SK-N-SH (cell line): ENCODE data around the gene ANKS1B. TPM values are rescaled to one million over a fixed set of nuclear protein-coding genes. Genes with fewer than 3 reads are reported as not detected.

ENCODE experiments used
- CTCF ChIA-PET: fragments of 300-600, 350-600 bp; formaldehyde crosslinking; extraction: SDS; loops from one replicate; lab custom pipeline; 2021; lab: Yijun Ruan, JAX
- POLR2A ChIA-PET: fragments of 350-600 bp; sonication (Branson Sonifier 250); formaldehyde crosslinking; extraction: SDS; loops from one replicate; lab custom pipeline; 2020; ENCODE audit warnings: antibody characterized with exemption, inconsistent platforms; lab: Yijun Ruan, JAX
- DNase-seq: peaks from one replicate; pipeline ENCODE4 v3.0.0; 2012
- H2AFZ ChIP-seq: fragments of 200-600 bp; sonication (generic); 2 replicates; pipeline ENCODE4 v1.8.1; 2016; ENCODE audit warnings: antibody characterized with exemption, mild to moderate bottlenecking, low read depth
- H3F3A ChIP-seq: fragments of 200-600 bp; sonication (generic); replicated peaks from 2 replicates; pipeline ENCODE3; 2016; ENCODE audit warnings: antibody characterized with exemption, mild to moderate bottlenecking; ENCODE audit not compliant: insufficient read depth
- H3K27ac ChIP-seq, 2 experiments: fragments of 200-500 bp in 1 of 2; fragments of 200-600 bp in 1 of 2; sonication (Bioruptor generic) in 1 of 2; sonication (generic), shearing (Covaris generic) in 1 of 2; 2 replicates each; pipeline versions ENCODE4 v1.5.1 to v1.6.1; 2014 to 2016; ENCODE audit warnings: low read depth in 2 of 2, inconsistent platforms in 1 of 2, low read length in 1 of 2, mild to moderate bottlenecking in 1 of 2, mixed read lengths in 1 of 2
- H3K27me3 ChIP-seq: fragments of 200-600 bp; sonication (generic), shearing (Covaris generic); 2 replicates; pipeline ENCODE4 v1.6.1; 2016; ENCODE audit warnings: mixed run types; ENCODE audit not compliant: insufficient read depth
- H3K36me3 ChIP-seq, 2 experiments: fragments of 200-500 bp in 1 of 2; fragments of 200-600 bp in 1 of 2; sonication (Bioruptor generic) in 1 of 2; sonication (generic) in 1 of 2; replicated peaks in 1 of 2; 2 replicates each; pipeline versions ENCODE3 to v1.5.1; 2014 to 2016; ENCODE audit warnings: low read length in 1 of 2, mild to moderate bottlenecking in 1 of 2; ENCODE audit not compliant: insufficient read depth in 2 of 2, control insufficient read depth in 1 of 2
- H3K4me1 ChIP-seq, 2 experiments: fragments of 200-500 bp in 1 of 2; fragments of 200-600 bp in 1 of 2; sonication (Bioruptor generic) in 1 of 2; sonication (generic), shearing (Covaris generic) in 1 of 2; 2 replicates each; pipeline versions ENCODE4 v1.5.1 to v1.6.1; 2014 to 2016; ENCODE audit warnings: low read depth in 1 of 2, low read length in 1 of 2, mixed run types in 1 of 2; ENCODE audit not compliant: insufficient read depth in 2 of 2, control insufficient read depth in 1 of 2
- H3K4me2 ChIP-seq: fragments of 200-600 bp; sonication (generic), shearing (Covaris generic); 2 replicates; pipeline ENCODE4 v1.6.1; 2017; ENCODE audit warnings: mixed run types
- H3K4me3 ChIP-seq, 2 experiments: fragments of 200-500 bp in 1 of 2; fragments of 200-600 bp in 1 of 2; sonication (Bioruptor generic) in 1 of 2; sonication (generic), shearing (Covaris generic) in 1 of 2; 2 replicates each; pipeline versions ENCODE4 v1.5.1 to v1.8.1; 2014 to 2016; ENCODE audit warnings: low read depth in 2 of 2, inconsistent platforms in 1 of 2, low read length in 1 of 2, mild to moderate bottlenecking in 1 of 2, mixed read lengths in 1 of 2, moderate library complexity in 1 of 2
- H3K79me2 ChIP-seq: fragments of 200-600 bp; sonication (generic); 2 replicates; pipeline ENCODE4 v1.8.1; 2017; ENCODE audit warnings: mild to moderate bottlenecking; ENCODE audit not compliant: insufficient read depth
- H3K9ac ChIP-seq: fragments of 200-600 bp; sonication (generic); 2 replicates; pipeline ENCODE4 v1.6.1; 2017; ENCODE audit warnings: mixed run types
- H3K9me2 ChIP-seq: fragments of 200-600 bp; sonication (generic); 2 replicates; pipeline ENCODE4 v1.6.1; 2017; ENCODE audit warnings: mixed run types
- H3K9me3 ChIP-seq: fragments of 200-600 bp; sonication (generic); 2 replicates; pipeline ENCODE4 v1.6.1; 2017; ENCODE audit warnings: mixed run types, mild to moderate bottlenecking, moderate library complexity
- H4K20me1 ChIP-seq: fragments of 200-600 bp; sonication (generic); 2 replicates; pipeline ENCODE4 v1.6.1; 2017; ENCODE audit warnings: mild to moderate bottlenecking, mixed run types; ENCODE audit not compliant: insufficient read depth
- CHD2 ChIP-seq: fragments of 150-350 bp; IDR thresholded peaks from 2 replicates; pipeline ENCODE4 v1.6.1; 2018; ENCODE audit warnings: low read length; ENCODE audit not compliant: partially characterized antibody
- FOXM1 ChIP-seq: IDR thresholded peaks from 2 replicates; pipeline ENCODE4 v1.4.0; 2012; ENCODE audit warnings: low read depth, mild to moderate bottlenecking
- GATA2 ChIP-seq: sonication (generic); formaldehyde crosslinking; IDR thresholded peaks from 2 replicates; pipeline ENCODE4 v1.5.0; 2020; ENCODE audit warnings: mild to moderate bottlenecking, missing genetic modification reagents
- MEF2A ChIP-seq: IDR thresholded peaks from 2 replicates; pipeline ENCODE4 v1.4.0; 2012; ENCODE audit warnings: low read depth, borderline replicate concordance
- NRF1 ChIP-seq: IDR thresholded peaks from 2 replicates; pipeline ENCODE4 v1.6.1; 2012; ENCODE audit warnings: low read depth, mild to moderate bottlenecking, low read length
- POLR2AphosphoS5 ChIP-seq: IDR thresholded peaks from 2 replicates; pipeline ENCODE4 v1.6.1; 2012; ENCODE audit warnings: low read depth, low read length
- RCOR1 ChIP-seq: fragments of 150-350 bp; IDR thresholded peaks from 2 replicates; pipeline ENCODE4 v1.6.1; 2017; ENCODE audit warnings: antibody characterized with exemption, low read length
- TAF1 ChIP-seq: IDR thresholded peaks from 2 replicates; pipeline ENCODE4 v1.6.1; 2012; ENCODE audit warnings: low read depth, mild to moderate bottlenecking, low read length, moderate library complexity, borderline replicate concordance
- TEAD4 ChIP-seq: IDR thresholded peaks from 2 replicates; pipeline ENCODE4 v1.4.0; 2012; ENCODE audit warnings: mild to moderate bottlenecking, borderline replicate concordance; ENCODE audit not compliant: insufficient read depth
- WGBS: methylation state at CpG from one replicate; pipeline ENCODE4 v1.1.6; 2017; ENCODE audit warnings: low lambda C conversion rate; 5-methylcytosine and 5-hydroxymethylcytosine counted together
- polyA plus RNA-seq, 3 experiments: library from polyadenylated mRNA; depleted of rRNA; stranded (reverse); fragments of >200 nt; gene quantifications; 2 replicates each; pipeline ENCODE4 v1.2.3, GENCODE V29; 2012
- TF ChIP-seq, protein P1 (sequence below): IDR thresholded peaks from 2 replicates; pipeline ENCODE4 v1.6.1; 2012; ENCODE audit warnings: mild to moderate bottlenecking, low read depth, low read length, moderate library complexity
- TF ChIP-seq, protein P2 (sequence below): IDR thresholded peaks from 2 replicates; pipeline ENCODE4; 2012
- TF ChIP-seq, protein P3 (sequence below): IDR thresholded peaks from 2 replicates; pipeline ENCODE4 v1.4.0; 2012; ENCODE audit warnings: low read depth
- TF ChIP-seq, protein P4 (sequence below): fragments of 200-600 bp; sonication (generic); IDR thresholded peaks from 2 replicates; pipeline ENCODE4 v1.6.1; 2017; ENCODE audit warnings: antibody characterized with exemption, mild to moderate bottlenecking, moderate library complexity
- TF ChIP-seq, protein P5 (sequence below): IDR thresholded peaks from 2 replicates; pipeline ENCODE4 v1.4.0; 2012; ENCODE audit warnings: low read depth, borderline replicate concordance

ANKS1B gene
- polyA plus RNA-seq, 1 of the 3 experiments (the other 2 are of a cell fraction): 1.8 TPM

DNA sequence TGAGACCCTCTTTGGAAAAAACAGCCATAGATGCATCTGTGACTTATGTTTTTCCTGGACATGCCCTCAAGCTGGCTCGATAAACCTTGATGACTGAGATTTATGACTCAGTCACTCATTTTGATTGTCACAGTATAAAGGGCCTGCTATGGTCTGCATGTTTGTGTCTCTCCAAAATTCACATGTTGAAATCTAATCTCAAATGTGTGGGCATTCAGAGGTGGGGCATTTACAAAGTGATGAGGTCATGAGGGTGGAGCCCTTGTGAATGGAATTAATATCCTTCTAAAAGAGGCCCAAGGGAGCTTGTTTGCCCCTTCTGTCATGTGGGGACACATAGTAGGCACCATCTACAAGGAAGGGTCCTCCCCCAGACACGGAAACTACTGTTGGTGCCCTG, 966.8 kb downstream of the ANKS1B start:
- Histone ChIP-seq H3K9me3 (no peaks in the 10 kb centered on the region), H3K27me3 (no peaks in the 10 kb centered on the region), H2AFZ (no peak overlapping the region), H3K9me2 (no peaks in the 10 kb centered on the region), H3K79me2 (no peaks in the 10 kb centered on the region), H3K27ac (no peak overlapping the region), H3K4me3 (no peak overlapping the region), H3K9ac (no peak overlapping the region), H3K4me2 (no peak overlapping the region), H3F3A (no peaks in the 10 kb centered on the region), H4K20me1 (no peaks in the 10 kb centered on the region), H3K4me1 (no peaks in the 10 kb centered on the region), H3K36me3 (no peaks in the 10 kb centered on the region)
- no peak for TF ChIP-seq GATA2 (CRISPR knock-in tag)
- POLR2A ChIA-PET: no interaction called here
- DNase-seq: no peak
- WGBS: 43% methylated on average over 2 of the region's 2 CpGs
- CTCF ChIA-PET: interaction anchor here (1.6 kb wide), 1 partner anchor 19 kb away, joined by 4 read pairs; no protein-coding TSS in a partner anchor

DNA sequence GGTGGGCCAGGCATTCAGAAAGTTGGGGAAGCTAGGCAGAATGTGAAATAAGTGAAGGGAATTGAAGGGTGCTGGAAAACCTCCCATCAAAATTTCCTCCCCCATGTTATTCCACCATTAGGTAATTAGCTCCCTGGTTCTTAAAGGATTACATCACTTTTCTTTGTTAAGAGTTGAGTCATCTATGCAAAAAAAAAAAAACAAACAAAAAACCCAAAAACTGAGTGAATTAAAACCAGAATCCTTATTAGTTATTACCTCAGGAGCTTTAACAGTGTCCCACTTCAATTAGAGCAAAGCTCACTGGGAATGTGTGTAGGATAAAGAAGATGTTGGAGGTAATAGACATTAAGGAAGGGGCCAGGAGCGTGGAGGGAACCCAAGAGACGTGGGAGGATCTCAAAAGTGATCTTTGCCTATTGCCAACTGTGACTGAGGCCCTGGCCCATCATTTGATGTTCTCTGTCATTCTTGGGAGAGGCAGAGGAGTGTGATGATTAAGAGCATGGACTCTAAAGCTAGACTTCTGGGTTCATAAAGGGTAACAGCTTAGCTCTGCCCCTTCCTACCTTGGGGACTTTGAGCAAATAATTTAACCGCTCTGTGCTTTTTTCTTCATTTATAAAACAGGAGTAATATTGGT, 975.0 kb downstream of the ANKS1B start:
- POLR2A ChIA-PET: no interaction called here
- Histone ChIP-seq H3K27ac (no peak overlapping the region), H3K4me3 (no peak overlapping the region), H3K36me3 (no peaks in the 10 kb centered on the region), H3F3A (no peaks in the 10 kb centered on the region), H3K4me1 (no peaks in the 10 kb centered on the region), H2AFZ (no peak overlapping the region), H3K9me3 (no peaks in the 10 kb centered on the region), H3K9ac (no peak overlapping the region), H3K4me2 (no peak overlapping the region), H3K9me2 (no peaks in the 10 kb centered on the region), H4K20me1 (no peaks in the 10 kb centered on the region), H3K27me3 (no peaks in the 10 kb centered on the region), H3K79me2 (no peaks in the 10 kb centered on the region)
- WGBS: 32% methylated on average over 3 of the region's 3 CpGs
- TF ChIP-seq RCOR1 (no peak), CHD2 (no peak), MEF2A (no peak), TAF1 (no peak), FOXM1 (no peak), TEAD4 (no peak), NRF1 (no peak), POLR2AphosphoS5 (no peak)
- TF ChIP-seq, protein P1, sequence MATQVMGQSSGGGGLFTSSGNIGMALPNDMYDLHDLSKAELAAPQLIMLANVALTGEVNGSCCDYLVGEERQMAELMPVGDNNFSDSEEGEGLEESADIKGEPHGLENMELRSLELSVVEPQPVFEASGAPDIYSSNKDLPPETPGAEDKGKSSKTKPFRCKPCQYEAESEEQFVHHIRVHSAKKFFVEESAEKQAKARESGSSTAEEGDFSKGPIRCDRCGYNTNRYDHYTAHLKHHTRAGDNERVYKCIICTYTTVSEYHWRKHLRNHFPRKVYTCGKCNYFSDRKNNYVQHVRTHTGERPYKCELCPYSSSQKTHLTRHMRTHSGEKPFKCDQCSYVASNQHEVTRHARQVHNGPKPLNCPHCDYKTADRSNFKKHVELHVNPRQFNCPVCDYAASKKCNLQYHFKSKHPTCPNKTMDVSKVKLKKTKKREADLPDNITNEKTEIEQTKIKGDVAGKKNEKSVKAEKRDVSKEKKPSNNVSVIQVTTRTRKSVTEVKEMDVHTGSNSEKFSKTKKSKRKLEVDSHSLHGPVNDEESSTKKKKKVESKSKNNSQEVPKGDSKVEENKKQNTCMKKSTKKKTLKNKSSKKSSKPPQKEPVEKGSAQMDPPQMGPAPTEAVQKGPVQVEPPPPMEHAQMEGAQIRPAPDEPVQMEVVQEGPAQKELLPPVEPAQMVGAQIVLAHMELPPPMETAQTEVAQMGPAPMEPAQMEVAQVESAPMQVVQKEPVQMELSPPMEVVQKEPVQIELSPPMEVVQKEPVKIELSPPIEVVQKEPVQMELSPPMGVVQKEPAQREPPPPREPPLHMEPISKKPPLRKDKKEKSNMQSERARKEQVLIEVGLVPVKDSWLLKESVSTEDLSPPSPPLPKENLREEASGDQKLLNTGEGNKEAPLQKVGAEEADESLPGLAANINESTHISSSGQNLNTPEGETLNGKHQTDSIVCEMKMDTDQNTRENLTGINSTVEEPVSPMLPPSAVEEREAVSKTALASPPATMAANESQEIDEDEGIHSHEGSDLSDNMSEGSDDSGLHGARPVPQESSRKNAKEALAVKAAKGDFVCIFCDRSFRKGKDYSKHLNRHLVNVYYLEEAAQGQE: no peak
- TF ChIP-seq, protein P2, sequence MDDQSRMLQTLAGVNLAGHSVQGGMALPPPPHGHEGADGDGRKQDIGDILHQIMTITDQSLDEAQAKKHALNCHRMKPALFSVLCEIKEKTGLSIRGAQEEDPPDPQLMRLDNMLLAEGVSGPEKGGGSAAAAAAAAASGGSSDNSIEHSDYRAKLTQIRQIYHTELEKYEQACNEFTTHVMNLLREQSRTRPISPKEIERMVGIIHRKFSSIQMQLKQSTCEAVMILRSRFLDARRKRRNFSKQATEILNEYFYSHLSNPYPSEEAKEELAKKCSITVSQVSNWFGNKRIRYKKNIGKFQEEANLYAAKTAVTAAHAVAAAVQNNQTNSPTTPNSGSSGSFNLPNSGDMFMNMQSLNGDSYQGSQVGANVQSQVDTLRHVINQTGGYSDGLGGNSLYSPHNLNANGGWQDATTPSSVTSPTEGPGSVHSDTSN: no peak
- TF ChIP-seq, protein P3, sequence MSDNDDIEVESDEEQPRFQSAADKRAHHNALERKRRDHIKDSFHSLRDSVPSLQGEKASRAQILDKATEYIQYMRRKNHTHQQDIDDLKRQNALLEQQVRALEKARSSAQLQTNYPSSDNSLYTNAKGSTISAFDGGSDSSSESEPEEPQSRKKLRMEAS: no peak
- TF ChIP-seq, protein P4, sequence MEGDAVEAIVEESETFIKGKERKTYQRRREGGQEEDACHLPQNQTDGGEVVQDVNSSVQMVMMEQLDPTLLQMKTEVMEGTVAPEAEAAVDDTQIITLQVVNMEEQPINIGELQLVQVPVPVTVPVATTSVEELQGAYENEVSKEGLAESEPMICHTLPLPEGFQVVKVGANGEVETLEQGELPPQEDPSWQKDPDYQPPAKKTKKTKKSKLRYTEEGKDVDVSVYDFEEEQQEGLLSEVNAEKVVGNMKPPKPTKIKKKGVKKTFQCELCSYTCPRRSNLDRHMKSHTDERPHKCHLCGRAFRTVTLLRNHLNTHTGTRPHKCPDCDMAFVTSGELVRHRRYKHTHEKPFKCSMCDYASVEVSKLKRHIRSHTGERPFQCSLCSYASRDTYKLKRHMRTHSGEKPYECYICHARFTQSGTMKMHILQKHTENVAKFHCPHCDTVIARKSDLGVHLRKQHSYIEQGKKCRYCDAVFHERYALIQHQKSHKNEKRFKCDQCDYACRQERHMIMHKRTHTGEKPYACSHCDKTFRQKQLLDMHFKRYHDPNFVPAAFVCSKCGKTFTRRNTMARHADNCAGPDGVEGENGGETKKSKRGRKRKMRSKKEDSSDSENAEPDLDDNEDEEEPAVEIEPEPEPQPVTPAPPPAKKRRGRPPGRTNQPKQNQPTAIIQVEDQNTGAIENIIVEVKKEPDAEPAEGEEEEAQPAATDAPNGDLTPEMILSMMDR: no peak
- TF ChIP-seq, protein P5, sequence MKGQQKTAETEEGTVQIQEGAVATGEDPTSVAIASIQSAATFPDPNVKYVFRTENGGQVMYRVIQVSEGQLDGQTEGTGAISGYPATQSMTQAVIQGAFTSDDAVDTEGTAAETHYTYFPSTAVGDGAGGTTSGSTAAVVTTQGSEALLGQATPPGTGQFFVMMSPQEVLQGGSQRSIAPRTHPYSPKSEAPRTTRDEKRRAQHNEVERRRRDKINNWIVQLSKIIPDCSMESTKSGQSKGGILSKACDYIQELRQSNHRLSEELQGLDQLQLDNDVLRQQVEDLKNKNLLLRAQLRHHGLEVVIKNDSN: no peak
- no peak for DNase-seq
- CTCF ChIA-PET: interaction anchor here (0.5 to 7.1 kb wide), 2 partner anchors 12 to 217 kb away, joined by 3 to 54 read pairs; no protein-coding TSS in a partner anchor
